ENCODE measurements around the gene HSD17B4. TPM values are rescaled to one million over a fixed set of nuclear protein-coding genes. Genes with fewer than 3 reads are reported as not detected.

The HSD17B4 gene
- total and polyA plus RNA-seq, 12 donors, result 236 to 620 (median 344) TPM

DNA sequence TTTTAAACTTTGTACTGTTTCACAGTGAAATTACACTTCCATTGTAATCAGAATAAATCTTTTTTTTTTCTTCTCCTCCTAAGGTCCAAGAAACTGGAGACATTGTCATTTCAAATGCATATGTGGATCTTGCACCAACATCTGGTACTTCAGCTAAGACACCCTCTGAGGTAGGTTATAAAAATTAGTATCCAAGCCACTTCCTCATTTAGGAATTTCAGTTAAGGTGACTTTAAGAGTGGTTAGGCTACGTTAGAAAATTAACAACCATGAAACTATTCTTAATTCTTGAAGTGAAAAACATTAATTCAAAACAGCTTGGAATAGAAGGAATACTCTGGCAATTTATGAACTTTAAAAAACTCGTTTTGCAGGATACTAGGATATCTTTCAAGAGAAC is 77.5 kb downstream of the HSD17B4 start:
- Histone ChIP-seq H3K27me3 (no peaks in the 10 kb centered on the region), H3K36me3 (replicated peaks in 1 of 2) (peaks cover 0 to 14% of the 10 kb centered on the region in 2 donors), H3K4me1 (replicated peaks in 1 of 2) (no peaks in the 10 kb centered on the region), H3K9me3 (replicated peaks in 1 of 3) (peaks cover 0 to 6% (median 0%) of the 10 kb centered on the region in 3 donors), H3K27ac (no peak overlapping the region), H3K4me3 (no peak overlapping the region)
- 91 to 96% (median 92%) methylated on average over 2 of the region's 2 CpGs for WGBS, 4 donors
- TF ChIP-seq POLR2A (IDR thresholded peaks at IDR 0.05), result no peak
- TF ChIP-seq, protein P1, sequence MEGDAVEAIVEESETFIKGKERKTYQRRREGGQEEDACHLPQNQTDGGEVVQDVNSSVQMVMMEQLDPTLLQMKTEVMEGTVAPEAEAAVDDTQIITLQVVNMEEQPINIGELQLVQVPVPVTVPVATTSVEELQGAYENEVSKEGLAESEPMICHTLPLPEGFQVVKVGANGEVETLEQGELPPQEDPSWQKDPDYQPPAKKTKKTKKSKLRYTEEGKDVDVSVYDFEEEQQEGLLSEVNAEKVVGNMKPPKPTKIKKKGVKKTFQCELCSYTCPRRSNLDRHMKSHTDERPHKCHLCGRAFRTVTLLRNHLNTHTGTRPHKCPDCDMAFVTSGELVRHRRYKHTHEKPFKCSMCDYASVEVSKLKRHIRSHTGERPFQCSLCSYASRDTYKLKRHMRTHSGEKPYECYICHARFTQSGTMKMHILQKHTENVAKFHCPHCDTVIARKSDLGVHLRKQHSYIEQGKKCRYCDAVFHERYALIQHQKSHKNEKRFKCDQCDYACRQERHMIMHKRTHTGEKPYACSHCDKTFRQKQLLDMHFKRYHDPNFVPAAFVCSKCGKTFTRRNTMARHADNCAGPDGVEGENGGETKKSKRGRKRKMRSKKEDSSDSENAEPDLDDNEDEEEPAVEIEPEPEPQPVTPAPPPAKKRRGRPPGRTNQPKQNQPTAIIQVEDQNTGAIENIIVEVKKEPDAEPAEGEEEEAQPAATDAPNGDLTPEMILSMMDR (IDR thresholded peaks at IDR 0.05), result no peak
- DNase-seq, result no peak
- intact Hi-C loops (cut with DNase I), result no loop called here

DNA sequence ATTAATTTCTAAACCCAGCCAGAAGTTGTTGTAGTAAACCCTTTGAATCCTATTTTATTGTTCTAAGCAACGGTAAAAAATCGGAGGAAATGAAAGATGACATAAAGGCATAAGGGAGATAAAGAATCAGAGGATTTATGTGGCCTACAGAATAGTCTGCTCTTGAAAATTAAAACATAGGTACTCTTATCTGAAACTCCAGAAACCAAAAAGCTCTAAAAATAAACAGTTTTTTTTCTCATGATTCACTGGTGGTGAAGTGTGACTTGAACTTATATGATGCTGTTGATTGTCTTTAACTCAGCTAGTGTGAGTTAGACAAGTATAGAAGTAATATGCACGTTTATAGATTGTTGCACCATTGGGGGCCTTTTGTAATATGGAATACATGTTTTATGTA is 80.3 kb downstream of the HSD17B4 start:
- Histone ChIP-seq H3K27ac (no peak overlapping the region), H3K27me3 (no peaks in the 10 kb centered on the region), H3K4me3 (no peak overlapping the region), H3K36me3 (replicated peaks in 1 of 2) (peaks cover 0 to 14% of the 10 kb centered on the region in 2 donors), H3K9me3 (replicated peaks in 1 of 3) (peaks cover 0 to 6% (median 0%) of the 10 kb centered on the region in 3 donors), H3K4me1 (replicated peaks in 1 of 2) (no peaks in the 10 kb centered on the region)
- TF ChIP-seq, protein P1 (IDR thresholded peaks at IDR 0.05), result no peak
- no peak for TF ChIP-seq POLR2A (IDR thresholded peaks at IDR 0.05)
- intact Hi-C loops (cut with DNase I), result no loop called here
- WGBS, 4 donors, result 86 to 90% (median 88%) methylated on average over 3 of the region's 3 CpGs
- DNase-seq, result no peak

DNA sequence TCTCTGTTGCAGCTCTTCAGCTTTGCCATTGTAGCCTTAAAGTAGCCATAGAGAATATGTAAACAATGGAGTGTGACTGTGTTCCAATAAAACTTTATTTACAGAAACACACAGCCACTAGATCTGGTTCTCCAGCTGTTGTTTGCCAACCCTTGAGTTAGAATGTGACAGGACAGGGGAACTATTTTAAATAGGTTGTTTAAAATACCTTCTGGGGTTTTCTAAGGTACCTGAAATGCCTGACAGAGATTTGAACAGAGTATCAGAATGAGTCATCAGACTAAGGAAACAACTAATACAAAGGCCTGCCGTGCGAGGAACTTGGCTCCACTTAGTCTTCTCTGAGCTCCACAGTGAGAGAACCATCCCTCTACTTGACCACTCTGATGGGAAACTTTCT is 85.4 kb downstream of the HSD17B4 start:
- WGBS, 4 donors, result 62 to 68% (median 65%) methylated on average over 2 of the region's 2 CpGs
- H3K27ac ChIP-seq, result no peak overlapping the region
- intact Hi-C loops (cut with DNase I), result no loop called here
- H3K4me3 ChIP-seq, result no peak overlapping the region
- no peaks in the 10 kb centered on the region for H3K9me3 ChIP-seq (replicated peaks in 1 of 3)
- no peaks in the 10 kb centered on the region for H3K27me3 ChIP-seq
- H3K36me3 ChIP-seq (replicated peaks in 1 of 2), result peaks cover 0 to 20% of the 10 kb centered on the region in 2 donors
- TF ChIP-seq POLR2A (IDR thresholded peaks at IDR 0.05), result no peak
- TF ChIP-seq, protein P1 (IDR thresholded peaks at IDR 0.05), result no peak
- no peaks in the 10 kb centered on the region for H3K4me1 ChIP-seq (replicated peaks in 1 of 2)
- DNase-seq, result no peak

DNA sequence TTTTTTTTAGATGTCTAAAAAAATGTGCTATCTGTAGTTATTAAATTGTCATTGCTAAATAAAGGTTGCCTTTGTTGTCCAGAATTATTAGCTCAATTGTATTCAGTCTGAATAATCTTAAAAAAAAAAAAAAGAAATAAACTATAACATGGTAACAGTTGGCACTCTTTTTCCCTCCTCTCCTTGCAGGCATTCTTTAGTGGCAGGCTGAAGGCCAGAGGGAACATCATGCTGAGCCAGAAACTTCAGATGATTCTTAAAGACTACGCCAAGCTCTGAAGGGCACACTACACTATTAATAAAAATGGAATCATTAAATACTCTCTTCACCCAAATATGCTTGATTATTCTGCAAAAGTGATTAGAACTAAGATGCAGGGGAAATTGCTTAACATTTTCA is 89.4 kb downstream of the HSD17B4 start:
- no peak overlapping the region for H3K4me3 ChIP-seq
- H3K36me3 ChIP-seq (replicated peaks in 1 of 2), result peaks cover 0 to 22% of the 10 kb centered on the region in 2 donors
- H3K4me1 ChIP-seq (replicated peaks in 1 of 2), result no peaks in the 10 kb centered on the region
- DNase-seq, result peak in 6 of 7 donors; percentile 17 to 58 (median 40)
- H3K27me3 ChIP-seq, result no peaks in the 10 kb centered on the region
- intact Hi-C loops (cut with DNase I), result no loop called here
- 52 to 54% (median 54%) methylated on average over 1 of the region's 1 CpG for WGBS, 4 donors
- H3K27ac ChIP-seq, result no peak overlapping the region
- no peak for TF ChIP-seq POLR2A (IDR thresholded peaks at IDR 0.05)
- TF ChIP-seq, protein P1 (IDR thresholded peaks at IDR 0.05), result no peak
- H3K9me3 ChIP-seq (replicated peaks in 1 of 3), result no peaks in the 10 kb centered on the region

Data from adrenal gland (tissue), 12 donors.